Central memory CD8-positive, alpha-beta T cell (primary cell): ENCODE results near the gene LPA.
"Not testable (repeated sequence)": the region's sequence is repeated elsewhere in the genome, so short reads cannot be mapped to it uniquely, and the experiment has no call there.

Source experiments
- ATAC-seq: fragments of 150-1000 bp; cut with Tn5 transposase; replicated peaks from 2 replicates; pipeline ENCODE4 v1.10.0; 2022; ENCODE audit warnings: mild to moderate bottlenecking, moderate FRiP score, moderate number of reproducible peaks; ENCODE audit not compliant: poor library complexity, severe bottlenecking; ENCODE audit errors: extremely low read depth
- DNase-seq, 2 donors: peaks; one replicate each; pipeline ENCODE4 v3.0.0; 2021; ENCODE audit warnings: low spot score in 2 of 2
- H3K27ac Mint-ChIP-seq: one replicate; pipeline ENCODE4 v1.8.0; 2022; ENCODE audit warnings: low read depth, mild to moderate bottlenecking, moderate library complexity, mixed read lengths
- H3K27me3 Mint-ChIP-seq: one replicate; pipeline ENCODE4 v1.8.0; 2022; ENCODE audit warnings: mixed read lengths
- H3K36me3 Mint-ChIP-seq: one replicate; pipeline ENCODE4 v1.8.0; 2022; ENCODE audit warnings: mild to moderate bottlenecking, moderate library complexity, mixed read lengths; ENCODE audit not compliant: insufficient read depth
- H3K4me1 Mint-ChIP-seq: one replicate; pipeline ENCODE4 v1.8.0; 2022; ENCODE audit warnings: mixed read lengths
- H3K4me3 Mint-ChIP-seq: one replicate; pipeline ENCODE4 v1.8.0; 2022; ENCODE audit warnings: mild to moderate bottlenecking, moderate library complexity, mixed read lengths
- H3K9me3 Mint-ChIP-seq: one replicate; pipeline ENCODE4 v1.8.0; 2022; ENCODE audit warnings: mixed read lengths

Gene LPA

GRCh38 chr6:160634706-160635105, 29.4 kb downstream of the LPA start:
- no peaks in the 10 kb centered on the region for H3K36me3 Mint-ChIP-seq

GRCh38 chr6:160595838-160596832, 67.9 kb downstream of the LPA start:
- ATAC-seq = no peak
- no peaks in the 10 kb centered on the region for H3K36me3 Mint-ChIP-seq
- no peak for DNase-seq
- H3K9me3 Mint-ChIP-seq = no peaks in the 10 kb centered on the region
- H3K27me3 Mint-ChIP-seq = peaks cover 71% of the 10 kb centered on the region
- H3K27ac Mint-ChIP-seq = no peak overlapping the region
- no peaks in the 10 kb centered on the region for H3K4me1 Mint-ChIP-seq
- H3K4me3 Mint-ChIP-seq = no peak overlapping the region

More at GRCh38 chr6:160634706-160635105, 29.4 kb downstream of the LPA start:
- Mint-ChIP-seq H3K27ac (no peak overlapping the region), H3K4me3 (no peak overlapping the region), H3K27me3 (no peaks in the 10 kb centered on the region), H3K4me1 (no peaks in the 10 kb centered on the region), H3K9me3 (no peaks in the 10 kb centered on the region)
- DNase-seq (peak in 1 of 2 donors; percentile 16), ATAC-seq (no peak)

GRCh38 chr6:160595297-160595696, 68.8 kb downstream of the LPA start:
- not testable (repeated sequence) for ATAC-seq, H3K4me1 Mint-ChIP-seq, H3K36me3 Mint-ChIP-seq, DNase-seq, H3K9me3 Mint-ChIP-seq, H3K4me3 Mint-ChIP-seq, H3K27ac Mint-ChIP-seq
- H3K27me3 Mint-ChIP-seq = peaks cover 68% of the 10 kb centered on the region

- Mint-ChIP-seq H3K9me3 (peaks cover 8% of the 10 kb centered on the region), H3K27ac (no peak overlapping the region), H3K36me3 (peaks cover 3% of the 10 kb centered on the region), H3K4me1 (no peaks in the 10 kb centered on the region), H3K27me3 (peaks cover 68% of the 10 kb centered on the region), H3K4me3 (no peak overlapping the region)
- DNase-seq (no peak), ATAC-seq (no peak)
Observed at GRCh38 chr6:160586374-160586773, 77.7 kb downstream of the LPA start.

DNA sequence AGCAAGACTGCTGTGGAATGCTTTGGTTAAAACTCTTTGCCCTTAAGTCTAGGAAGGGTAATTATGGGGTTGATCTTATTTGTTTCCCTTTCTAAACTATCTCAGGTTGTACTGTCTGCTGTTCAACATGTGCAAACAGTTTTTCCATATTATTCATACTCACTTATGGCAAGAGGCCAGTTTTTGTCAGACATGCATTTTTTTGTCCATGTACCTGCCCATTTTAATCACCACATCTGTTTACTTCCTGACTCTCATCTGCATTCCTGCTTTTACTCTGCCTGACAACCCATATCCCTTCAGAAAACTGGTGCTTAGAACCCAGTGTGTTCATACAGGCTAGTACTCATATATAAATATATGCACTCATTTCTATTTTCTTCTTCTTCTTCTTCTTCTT, 80.3 kb downstream of the LPA start:
- DNase-seq = no peak
- Mint-ChIP-seq H3K4me3 (no peak overlapping the region), H3K27me3 (peaks cover 72% of the 10 kb centered on the region), H3K36me3 (peaks cover 3% of the 10 kb centered on the region), H3K9me3 (peaks cover 8% of the 10 kb centered on the region), H3K4me1 (no peaks in the 10 kb centered on the region), H3K27ac (no peak overlapping the region)
- ATAC-seq = no peak

GRCh38 chr6:160581406-160581805, 82.7 kb downstream of the LPA start:
- H3K4me1 Mint-ChIP-seq = no peaks in the 10 kb centered on the region
- DNase-seq (no peak), ATAC-seq (no peak)
- H3K4me3 Mint-ChIP-seq = no peak overlapping the region
- peaks cover 1% of the 10 kb centered on the region for H3K36me3 Mint-ChIP-seq
- no peak overlapping the region for H3K27ac Mint-ChIP-seq
- peaks cover 53% of the 10 kb centered on the region for H3K27me3 Mint-ChIP-seq
- H3K9me3 Mint-ChIP-seq = peaks cover 8% of the 10 kb centered on the region

DNA sequence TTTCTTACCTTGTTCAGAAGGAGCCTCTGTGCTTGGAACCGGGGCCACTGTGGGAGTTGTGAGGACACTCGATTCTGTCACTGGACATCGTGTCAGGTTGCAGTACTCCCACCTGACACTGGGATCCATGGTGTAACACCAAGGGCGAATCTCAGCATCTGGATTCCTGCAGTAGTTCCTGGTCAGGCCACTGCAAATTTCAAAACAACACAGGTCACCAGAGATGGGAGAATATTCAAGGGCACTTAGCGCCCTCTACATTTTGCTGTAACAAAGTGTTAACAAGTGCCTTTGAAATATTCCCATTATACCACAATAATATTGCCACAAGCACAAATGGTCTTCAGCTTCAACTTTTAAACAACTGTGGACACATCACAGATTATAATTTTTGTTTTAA, 85.6 kb downstream of the LPA start:
- peaks cover 66% of the 10 kb centered on the region for H3K27me3 Mint-ChIP-seq
- not testable (repeated sequence) for H3K9me3 Mint-ChIP-seq, H3K4me1 Mint-ChIP-seq, DNase-seq, H3K36me3 Mint-ChIP-seq, ATAC-seq, H3K4me3 Mint-ChIP-seq, H3K27ac Mint-ChIP-seq

DNA sequence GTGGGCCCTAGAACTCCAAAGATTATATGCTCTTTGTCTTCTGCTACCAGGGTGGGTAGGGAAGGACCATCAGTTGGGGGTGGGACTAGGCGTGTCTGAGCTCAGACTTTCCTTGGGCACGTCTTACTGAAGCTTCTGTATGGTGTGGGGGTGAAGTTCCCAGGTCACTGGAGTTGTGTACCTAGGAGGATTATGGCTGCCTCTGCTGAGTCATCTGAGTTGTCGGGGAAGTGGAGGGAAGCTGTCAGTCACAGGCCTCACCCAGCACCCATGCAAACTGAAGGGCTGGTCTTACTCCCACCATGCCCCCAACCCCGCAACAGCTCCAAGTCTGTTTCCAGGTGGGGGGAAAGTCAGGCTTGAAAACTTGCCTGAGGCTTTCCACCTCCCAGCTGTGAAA, 90.1 kb downstream of the LPA start:
- H3K9me3 Mint-ChIP-seq = no peaks in the 10 kb centered on the region
- no peak overlapping the region for H3K27ac Mint-ChIP-seq
- no peak for DNase-seq
- H3K36me3 Mint-ChIP-seq = no peaks in the 10 kb centered on the region
- peaks cover 42% of the 10 kb centered on the region for H3K27me3 Mint-ChIP-seq
- no peak for ATAC-seq
- H3K4me1 Mint-ChIP-seq = no peaks in the 10 kb centered on the region
- H3K4me3 Mint-ChIP-seq = no peak overlapping the region

DNA sequence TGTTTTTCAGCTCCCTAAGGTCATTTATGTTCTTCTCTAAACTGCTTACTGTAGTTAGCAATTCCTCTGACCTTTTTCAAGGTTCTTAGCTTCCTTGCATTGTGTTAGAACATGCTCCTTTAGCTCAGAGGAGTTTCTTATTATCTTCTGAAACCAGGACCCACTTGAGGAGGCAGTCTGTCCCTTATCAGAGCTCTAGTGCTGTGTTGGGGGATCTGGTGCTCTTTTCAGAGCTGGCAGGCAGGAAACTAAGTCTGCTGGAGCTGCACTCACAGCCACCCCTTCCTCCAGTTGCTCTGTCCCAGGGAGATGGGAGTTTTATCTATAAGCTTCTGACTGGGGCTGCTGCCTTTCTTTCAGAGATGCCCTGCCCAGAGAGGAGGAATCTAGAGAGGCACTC, 92.9 kb downstream of the LPA start:
- not testable (repeated sequence) for ATAC-seq, H3K9me3 Mint-ChIP-seq, H3K36me3 Mint-ChIP-seq, H3K4me1 Mint-ChIP-seq, DNase-seq, H3K27ac Mint-ChIP-seq, H3K4me3 Mint-ChIP-seq
- peaks cover 64% of the 10 kb centered on the region for H3K27me3 Mint-ChIP-seq

DNA sequence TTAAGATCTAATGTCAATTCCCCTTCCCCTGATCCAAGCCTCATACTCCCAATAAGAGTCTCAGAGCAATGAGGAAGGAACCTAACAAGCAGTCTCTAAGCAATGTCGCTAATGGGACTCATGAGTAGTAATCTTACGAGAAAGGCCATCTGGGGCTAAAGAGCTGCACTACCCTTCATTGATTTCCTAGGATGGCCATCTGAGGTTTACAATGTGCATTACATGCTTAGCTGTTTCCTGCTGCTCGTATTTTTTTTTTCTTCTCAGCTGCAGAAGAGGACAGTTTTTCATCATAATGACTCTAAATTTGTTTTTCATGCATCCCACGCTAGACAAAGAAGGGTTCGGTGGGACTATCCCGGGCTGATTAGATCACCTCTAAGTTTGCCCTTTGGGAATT, 119.3 kb downstream of the LPA start:
- Mint-ChIP-seq H3K27me3 (peaks cover 68% of the 10 kb centered on the region), H3K36me3 (peaks cover 2% of the 10 kb centered on the region), H3K27ac (no peak overlapping the region), H3K9me3 (no peaks in the 10 kb centered on the region), H3K4me3 (no peak overlapping the region), H3K4me1 (no peaks in the 10 kb centered on the region)
- no peak for ATAC-seq
- DNase-seq = no peak

GRCh38 chr6:160535270-160535669, 128.8 kb downstream of the LPA start:
- DNase-seq = no peak

DNA sequence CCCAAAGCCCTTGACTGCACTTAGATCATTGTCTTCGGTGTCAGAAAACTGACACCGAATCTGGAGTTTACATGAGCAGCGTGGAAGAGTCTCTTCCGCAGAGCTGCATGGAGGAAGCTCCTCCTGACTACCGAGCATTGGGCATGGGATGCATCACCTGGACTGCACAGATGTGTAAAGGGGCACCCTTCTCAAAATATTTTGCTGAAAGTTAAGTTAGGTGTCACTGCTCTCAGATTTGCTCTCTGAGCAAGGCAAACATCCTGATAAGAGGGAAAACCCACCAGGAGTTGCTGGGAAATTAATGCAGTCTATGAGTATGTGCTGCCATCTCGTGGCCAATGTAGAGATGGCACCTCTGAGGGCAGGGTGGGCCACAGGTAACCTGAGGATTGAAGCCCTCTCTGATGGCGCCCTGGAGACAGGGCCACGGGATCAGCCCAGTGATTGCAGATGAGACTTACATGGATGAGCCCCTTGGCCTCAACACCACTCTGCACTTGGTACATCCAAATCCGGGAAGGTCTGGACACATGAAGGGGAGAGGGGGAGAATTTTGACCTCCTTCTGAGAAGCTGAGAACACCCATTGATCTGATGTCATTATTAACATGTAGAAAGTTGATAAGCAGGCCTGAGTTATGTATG, 129.9 kb downstream of the LPA start:
- Mint-ChIP-seq H3K9me3 (no peaks in the 10 kb centered on the region), H3K36me3 (no peaks in the 10 kb centered on the region), H3K27me3 (peaks cover 8% of the 10 kb centered on the region), H3K4me1 (no peaks in the 10 kb centered on the region), H3K27ac (no peak overlapping the region), H3K4me3 (no peak overlapping the region)
- DNase-seq (peak; percentile 27 to 47), ATAC-seq (peak; percentile 46)

More at GRCh38 chr6:160535270-160535669, 128.8 kb downstream of the LPA start:
- ATAC-seq = no peak
- H3K4me3 Mint-ChIP-seq = no peak overlapping the region
- H3K27me3 Mint-ChIP-seq = no peaks in the 10 kb centered on the region
- H3K27ac Mint-ChIP-seq = no peak overlapping the region
- H3K36me3 Mint-ChIP-seq = no peaks in the 10 kb centered on the region
- no peaks in the 10 kb centered on the region for H3K9me3 Mint-ChIP-seq
- no peaks in the 10 kb centered on the region for H3K4me1 Mint-ChIP-seq

DNA sequence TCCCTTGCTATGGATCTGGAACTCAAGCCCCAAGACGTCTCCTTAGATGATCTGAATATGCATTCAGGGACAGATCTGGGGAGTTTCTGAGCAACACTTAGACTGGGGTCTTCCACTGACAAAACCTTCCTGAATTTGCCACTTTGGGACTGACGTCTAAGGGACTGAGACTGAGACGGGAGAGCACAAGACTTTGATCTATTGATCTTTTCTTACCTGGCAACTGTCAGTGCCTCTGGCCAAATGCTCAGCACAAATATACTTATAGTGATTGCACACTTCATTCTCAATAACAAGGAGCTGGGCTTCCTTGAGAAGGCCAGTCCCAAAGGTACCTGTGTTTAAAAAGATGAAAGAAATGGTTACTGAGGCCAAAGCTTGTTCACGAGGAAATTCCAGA, 131.8 kb downstream of the LPA start:
- H3K27me3 Mint-ChIP-seq = peaks cover 15% of the 10 kb centered on the region
- H3K4me3 Mint-ChIP-seq = no peak overlapping the region
- no peaks in the 10 kb centered on the region for H3K4me1 Mint-ChIP-seq
- no peak for ATAC-seq
- H3K36me3 Mint-ChIP-seq = no peaks in the 10 kb centered on the region
- DNase-seq = no peak
- no peak overlapping the region for H3K27ac Mint-ChIP-seq
- H3K9me3 Mint-ChIP-seq = no peaks in the 10 kb centered on the region
